Nasal cavity respiratory epithelium epithelial cell of viscerocranial mucosa (primary cell): ENCODE measurements around the gene SPATA9. TPM values are rescaled to one million over a fixed set of nuclear protein-coding genes. Genes with fewer than 3 reads are reported as not detected.

Source experiments
- total RNA-seq: library from RNA; depleted of rRNA; stranded (reverse); fragments of >200 nt; gene quantifications from 2 replicates; pipeline ENCODE4 v1.2.3, GENCODE V29; 2014

SPATA9 gene
- not detected in 2 replicates for total RNA-seq

DNA sequence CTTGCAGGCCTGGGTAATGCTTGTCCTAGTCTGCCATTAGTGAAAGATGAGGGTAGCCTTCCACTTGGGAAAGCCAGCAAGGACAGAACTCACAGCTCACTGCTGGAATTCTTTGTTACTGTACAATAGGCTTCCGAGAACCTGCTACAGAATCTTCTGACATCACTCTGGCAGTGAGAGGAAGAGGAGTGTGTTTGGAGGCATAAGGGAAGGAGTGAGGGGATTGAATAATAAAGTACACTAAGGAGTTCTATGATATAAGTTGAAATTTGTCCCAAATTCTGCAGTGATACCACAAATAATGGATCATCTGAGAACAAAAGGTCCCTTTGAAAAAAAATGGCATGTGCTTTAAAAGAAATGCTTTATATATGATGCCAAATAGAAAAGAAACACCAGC, at the start of gene SPATA9:
SPATA9 (minus strand) TSS at position 101 of the 400 bp plus-strand sequence. CDS start 137 bp downstream, outside the sequence.

GRCh38 chr5:95730730-95731570, 48.2 kb upstream of the SPATA9 start, which contains the start of gene RHOBTB3:
Gene RHOBTB3, plus strand, starts transcription at chr5:95731336. Its CDS starts 347 bp downstream, at chr5:95731683.

GRCh38 chr5:95646569-95647431, 36.0 kb downstream of the SPATA9 start, which contains the start of gene RFESD:
Gene RFESD, plus strand, starts transcription at chr5:95646777. Its CDS starts 5,495 bp downstream, at chr5:95652272.

GRCh38 chr5:95620030-95620869, 62.5 kb downstream of the SPATA9 start, which contains the start of gene GPR150:
Gene GPR150, plus strand, starts transcription at chr5:95620087. Its CDS starts 189 bp downstream, at chr5:95620276.

Other genes starting within 250 kb of the SPATA9 start
- gene SKIC3, start 128.0 kb downstream of the SPATA9 start, total RNA-seq: 123 and 132 TPM in 2 replicates
- 9.9 and 13.9 TPM in 2 replicates for gene ARSK, start 127.9 kb downstream of the SPATA9 start, total RNA-seq
- under 0.01 and 0.21 TPM in 2 replicates for gene GPR150, start 62.9 kb downstream of the SPATA9 start, total RNA-seq
- gene RFESD, start 36.2 kb downstream of the SPATA9 start, total RNA-seq: 2.4 and 3.8 TPM in 2 replicates
- gene RHOBTB3, start 48.3 kb upstream of the SPATA9 start, total RNA-seq: 3.4 and 48.1 TPM in 2 replicates
- 10.3 and 14.0 TPM in 2 replicates for gene GLRX, start 139.7 kb upstream of the SPATA9 start, total RNA-seq